Measurements from ENCODE around the gene GSTA5. TPM values are rescaled to one million over a fixed set of nuclear protein-coding genes. Genes with fewer than 3 reads are reported as not detected.

Gene GSTA5
- total and polyA plus RNA-seq, 10 of the 15 experiments (the other 5 are each of a cell fraction or from before 2014, with no cell fraction given): not detected

DNA sequence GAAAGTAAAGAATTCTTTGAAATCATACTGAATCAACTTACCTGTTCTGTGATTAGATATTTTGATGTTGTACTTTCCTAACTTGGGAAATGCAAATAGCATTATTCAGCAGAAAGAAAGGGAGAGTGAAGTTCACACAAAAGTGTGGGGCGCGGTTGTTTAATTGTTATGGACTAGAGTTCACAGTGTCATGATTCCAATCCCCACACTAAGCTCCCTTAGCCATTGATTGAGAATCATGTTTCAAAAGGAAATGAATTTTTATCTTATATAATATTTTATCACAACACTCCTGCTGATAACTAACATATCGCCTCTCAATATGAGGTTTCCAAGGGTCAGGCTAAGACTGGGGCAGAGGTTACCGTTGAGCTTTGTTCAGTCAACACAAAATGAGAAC lies 3.0 kb upstream of the GSTA5 start (continued):
- TF ChIP-seq, protein P1, sequence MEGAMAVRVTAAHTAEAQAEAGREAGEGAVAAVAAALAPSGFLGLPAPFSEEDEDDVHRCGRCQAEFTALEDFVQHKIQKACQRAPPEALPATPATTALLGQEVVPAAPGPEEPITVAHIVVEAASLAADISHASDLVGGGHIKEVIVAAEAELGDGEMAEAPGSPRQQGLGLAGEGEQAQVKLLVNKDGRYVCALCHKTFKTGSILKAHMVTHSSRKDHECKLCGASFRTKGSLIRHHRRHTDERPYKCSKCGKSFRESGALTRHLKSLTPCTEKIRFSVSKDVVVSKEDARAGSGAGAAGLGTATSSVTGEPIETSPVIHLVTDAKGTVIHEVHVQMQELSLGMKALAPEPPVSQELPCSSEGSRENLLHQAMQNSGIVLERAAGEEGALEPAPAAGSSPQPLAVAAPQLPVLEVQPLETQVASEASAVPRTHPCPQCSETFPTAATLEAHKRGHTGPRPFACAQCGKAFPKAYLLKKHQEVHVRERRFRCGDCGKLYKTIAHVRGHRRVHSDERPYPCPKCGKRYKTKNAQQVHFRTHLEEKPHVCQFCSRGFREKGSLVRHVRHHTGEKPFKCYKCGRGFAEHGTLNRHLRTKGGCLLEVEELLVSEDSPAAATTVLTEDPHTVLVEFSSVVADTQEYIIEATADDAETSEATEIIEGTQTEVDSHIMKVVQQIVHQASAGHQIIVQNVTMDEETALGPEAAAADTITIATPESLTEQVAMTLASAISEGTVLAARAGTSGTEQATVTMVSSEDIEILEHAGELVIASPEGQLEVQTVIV (IDR thresholded peaks at IDR 0.05; ENCODE audit: borderline replicate concordance, partially characterized antibody): no peak
- TF ChIP-seq PAX8 (IDR thresholded peaks at IDR 0.05): no peak
- no peak for TF ChIP-seq PML (IDR thresholded peaks at IDR 0.05; ENCODE audit: low read length)
- TF ChIP-seq, protein P2, sequence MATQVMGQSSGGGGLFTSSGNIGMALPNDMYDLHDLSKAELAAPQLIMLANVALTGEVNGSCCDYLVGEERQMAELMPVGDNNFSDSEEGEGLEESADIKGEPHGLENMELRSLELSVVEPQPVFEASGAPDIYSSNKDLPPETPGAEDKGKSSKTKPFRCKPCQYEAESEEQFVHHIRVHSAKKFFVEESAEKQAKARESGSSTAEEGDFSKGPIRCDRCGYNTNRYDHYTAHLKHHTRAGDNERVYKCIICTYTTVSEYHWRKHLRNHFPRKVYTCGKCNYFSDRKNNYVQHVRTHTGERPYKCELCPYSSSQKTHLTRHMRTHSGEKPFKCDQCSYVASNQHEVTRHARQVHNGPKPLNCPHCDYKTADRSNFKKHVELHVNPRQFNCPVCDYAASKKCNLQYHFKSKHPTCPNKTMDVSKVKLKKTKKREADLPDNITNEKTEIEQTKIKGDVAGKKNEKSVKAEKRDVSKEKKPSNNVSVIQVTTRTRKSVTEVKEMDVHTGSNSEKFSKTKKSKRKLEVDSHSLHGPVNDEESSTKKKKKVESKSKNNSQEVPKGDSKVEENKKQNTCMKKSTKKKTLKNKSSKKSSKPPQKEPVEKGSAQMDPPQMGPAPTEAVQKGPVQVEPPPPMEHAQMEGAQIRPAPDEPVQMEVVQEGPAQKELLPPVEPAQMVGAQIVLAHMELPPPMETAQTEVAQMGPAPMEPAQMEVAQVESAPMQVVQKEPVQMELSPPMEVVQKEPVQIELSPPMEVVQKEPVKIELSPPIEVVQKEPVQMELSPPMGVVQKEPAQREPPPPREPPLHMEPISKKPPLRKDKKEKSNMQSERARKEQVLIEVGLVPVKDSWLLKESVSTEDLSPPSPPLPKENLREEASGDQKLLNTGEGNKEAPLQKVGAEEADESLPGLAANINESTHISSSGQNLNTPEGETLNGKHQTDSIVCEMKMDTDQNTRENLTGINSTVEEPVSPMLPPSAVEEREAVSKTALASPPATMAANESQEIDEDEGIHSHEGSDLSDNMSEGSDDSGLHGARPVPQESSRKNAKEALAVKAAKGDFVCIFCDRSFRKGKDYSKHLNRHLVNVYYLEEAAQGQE (IDR thresholded peaks at IDR 0.05; ENCODE audit: low read depth, low read length): no peak
- TF ChIP-seq ZNF217 (IDR thresholded peaks at IDR 0.05): no peak
- TF ChIP-seq, protein P3, sequence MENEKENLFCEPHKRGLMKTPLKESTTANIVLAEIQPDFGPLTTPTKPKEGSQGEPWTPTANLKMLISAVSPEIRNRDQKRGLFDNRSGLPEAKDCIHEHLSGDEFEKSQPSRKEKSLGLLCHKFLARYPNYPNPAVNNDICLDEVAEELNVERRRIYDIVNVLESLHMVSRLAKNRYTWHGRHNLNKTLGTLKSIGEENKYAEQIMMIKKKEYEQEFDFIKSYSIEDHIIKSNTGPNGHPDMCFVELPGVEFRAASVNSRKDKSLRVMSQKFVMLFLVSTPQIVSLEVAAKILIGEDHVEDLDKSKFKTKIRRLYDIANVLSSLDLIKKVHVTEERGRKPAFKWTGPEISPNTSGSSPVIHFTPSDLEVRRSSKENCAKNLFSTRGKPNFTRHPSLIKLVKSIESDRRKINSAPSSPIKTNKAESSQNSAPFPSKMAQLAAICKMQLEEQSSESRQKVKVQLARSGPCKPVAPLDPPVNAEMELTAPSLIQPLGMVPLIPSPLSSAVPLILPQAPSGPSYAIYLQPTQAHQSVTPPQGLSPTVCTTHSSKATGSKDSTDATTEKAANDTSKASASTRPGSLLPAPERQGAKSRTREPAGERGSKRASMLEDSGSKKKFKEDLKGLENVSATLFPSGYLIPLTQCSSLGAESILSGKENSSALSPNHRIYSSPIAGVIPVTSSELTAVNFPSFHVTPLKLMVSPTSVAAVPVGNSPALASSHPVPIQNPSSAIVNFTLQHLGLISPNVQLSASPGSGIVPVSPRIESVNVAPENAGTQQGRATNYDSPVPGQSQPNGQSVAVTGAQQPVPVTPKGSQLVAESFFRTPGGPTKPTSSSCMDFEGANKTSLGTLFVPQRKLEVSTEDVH (IDR thresholded peaks at IDR 0.05; ENCODE audit: low read depth, partially characterized antibody): no peak
- TF ChIP-seq, protein P4, sequence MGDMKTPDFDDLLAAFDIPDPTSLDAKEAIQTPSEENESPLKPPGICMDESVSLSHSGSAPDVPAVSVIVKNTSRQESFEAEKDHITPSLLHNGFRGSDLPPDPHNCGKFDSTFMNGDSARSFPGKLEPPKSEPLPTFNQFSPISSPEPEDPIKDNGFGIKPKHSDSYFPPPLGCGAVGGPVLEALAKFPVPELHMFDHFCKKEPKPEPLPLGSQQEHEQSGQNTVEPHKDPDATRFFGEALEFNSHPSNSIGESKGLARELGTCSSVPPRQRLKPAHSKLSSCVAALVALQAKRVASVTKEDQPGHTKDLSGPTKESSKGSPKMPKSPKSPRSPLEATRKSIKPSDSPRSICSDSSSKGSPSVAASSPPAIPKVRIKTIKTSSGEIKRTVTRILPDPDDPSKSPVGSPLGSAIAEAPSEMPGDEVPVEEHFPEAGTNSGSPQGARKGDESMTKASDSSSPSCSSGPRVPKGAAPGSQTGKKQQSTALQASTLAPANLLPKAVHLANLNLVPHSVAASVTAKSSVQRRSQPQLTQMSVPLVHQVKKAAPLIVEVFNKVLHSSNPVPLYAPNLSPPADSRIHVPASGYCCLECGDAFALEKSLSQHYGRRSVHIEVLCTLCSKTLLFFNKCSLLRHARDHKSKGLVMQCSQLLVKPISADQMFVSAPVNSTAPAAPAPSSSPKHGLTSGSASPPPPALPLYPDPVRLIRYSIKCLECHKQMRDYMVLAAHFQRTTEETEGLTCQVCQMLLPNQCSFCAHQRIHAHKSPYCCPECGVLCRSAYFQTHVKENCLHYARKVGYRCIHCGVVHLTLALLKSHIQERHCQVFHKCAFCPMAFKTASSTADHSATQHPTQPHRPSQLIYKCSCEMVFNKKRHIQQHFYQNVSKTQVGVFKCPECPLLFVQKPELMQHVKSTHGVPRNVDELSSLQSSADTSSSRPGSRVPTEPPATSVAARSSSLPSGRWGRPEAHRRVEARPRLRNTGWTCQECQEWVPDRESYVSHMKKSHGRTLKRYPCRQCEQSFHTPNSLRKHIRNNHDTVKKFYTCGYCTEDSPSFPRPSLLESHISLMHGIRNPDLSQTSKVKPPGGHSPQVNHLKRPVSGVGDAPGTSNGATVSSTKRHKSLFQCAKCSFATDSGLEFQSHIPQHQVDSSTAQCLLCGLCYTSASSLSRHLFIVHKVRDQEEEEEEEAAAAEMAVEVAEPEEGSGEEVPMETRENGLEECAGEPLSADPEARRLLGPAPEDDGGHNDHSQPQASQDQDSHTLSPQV (IDR thresholded peaks at IDR 0.05): no peak
